IPS-11a (cell line): ENCODE results near the gene CMTR2.

Experiments used
- H3K4me3 ChIP-seq: one replicate; pipeline ENCODE4 v1.5.1; 2013; ENCODE audit warnings: low read depth, low read length, control low read depth

The CMTR2 gene

GRCh38 chr16:71282943-71283342 is 6.3 kb downstream of the CMTR2 start:
- no peak overlapping the region for H3K4me3 ChIP-seq

- no peak overlapping the region for H3K4me3 ChIP-seq
Measured at GRCh38 chr16:71276589-71277334, 12.4 kb downstream of the CMTR2 start.

- no peak overlapping the region for H3K4me3 ChIP-seq
Measured at GRCh38 chr16:71273384-71273783, 15.8 kb downstream of the CMTR2 start.

- no peak overlapping the region for H3K4me3 ChIP-seq
Measured at GRCh38 chr16:71264299-71264698, 24.9 kb downstream of the CMTR2 start.

- no peak overlapping the region for H3K4me3 ChIP-seq
Measured at GRCh38 chr16:71263582-71263981, 25.6 kb downstream of the CMTR2 start.

GRCh38 chr16:71262391-71262790 is 26.8 kb downstream of the CMTR2 start:
- H3K4me3 ChIP-seq, result no peak overlapping the region

GRCh38 chr16:71260995-71261394 is 28.2 kb downstream of the CMTR2 start:
- H3K4me3 ChIP-seq, result no peak overlapping the region

GRCh38 chr16:71259086-71259485 is 30.1 kb downstream of the CMTR2 start:
- H3K4me3 ChIP-seq, result no peak overlapping the region

GRCh38 chr16:71258372-71258771 is 30.8 kb downstream of the CMTR2 start:
- no peak overlapping the region for H3K4me3 ChIP-seq

- H3K4me3 ChIP-seq, result no peak overlapping the region
Measured at GRCh38 chr16:71257768-71258167, 31.4 kb downstream of the CMTR2 start.

GRCh38 chr16:71255721-71256120 is 33.5 kb downstream of the CMTR2 start:
- H3K4me3 ChIP-seq, result no peak overlapping the region

- no peak overlapping the region for H3K4me3 ChIP-seq
Measured at GRCh38 chr16:71254832-71255525, 34.2 kb downstream of the CMTR2 start.

- no peak overlapping the region for H3K4me3 ChIP-seq
Measured at GRCh38 chr16:71250461-71251235, 38.6 kb downstream of the CMTR2 start.

- H3K4me3 ChIP-seq, result no peak overlapping the region
Measured at GRCh38 chr16:71249399-71249798, 39.8 kb downstream of the CMTR2 start.

GRCh38 chr16:71247478-71247877 is 41.7 kb downstream of the CMTR2 start:
- no peak overlapping the region for H3K4me3 ChIP-seq

- H3K4me3 ChIP-seq, result no peak overlapping the region
Measured at GRCh38 chr16:71246309-71246708, 42.9 kb downstream of the CMTR2 start.

- H3K4me3 ChIP-seq, result no peak overlapping the region
Measured at GRCh38 chr16:71244521-71244920, 44.7 kb downstream of the CMTR2 start.

GRCh38 chr16:71242601-71243000 is 46.6 kb downstream of the CMTR2 start:
- H3K4me3 ChIP-seq, result no peak overlapping the region

- no peak overlapping the region for H3K4me3 ChIP-seq
Measured at GRCh38 chr16:71242036-71242435, 47.2 kb downstream of the CMTR2 start.
